ENCODE measurements around the gene TUBA4B. TPM values are rescaled to one million over a fixed set of nuclear protein-coding genes. Genes with fewer than 3 reads are reported as not detected.

TUBA4B gene
- total RNA-seq, 1 donor from 2014 or later, result 3.5 TPM

- H3K27me3 ChIP-seq (ENCODE audit: low read depth), result peaks cover 33% of the 10 kb centered on the region
- no peaks in the 10 kb centered on the region for H3K9me3 ChIP-seq
- no peak overlapping the region for H3K4me3 ChIP-seq
- H3K27ac ChIP-seq, result no peak overlapping the region
- TF ChIP-seq CTCF (IDR thresholded peaks at IDR 0.05), result peak; percentile 99
- no peaks in the 10 kb centered on the region for H3K36me3 ChIP-seq
- intact Hi-C loops (cut with DNase I), result no loop called here
- DNase-seq (peak; percentile 89), ATAC-seq (peak; percentile 80 to 84)
- H3K4me1 ChIP-seq, result peaks cover 20% of the 10 kb centered on the region
Observed at GRCh38 chr2:219298759-219299371, 45.8 kb downstream of the TUBA4B start.

DNA sequence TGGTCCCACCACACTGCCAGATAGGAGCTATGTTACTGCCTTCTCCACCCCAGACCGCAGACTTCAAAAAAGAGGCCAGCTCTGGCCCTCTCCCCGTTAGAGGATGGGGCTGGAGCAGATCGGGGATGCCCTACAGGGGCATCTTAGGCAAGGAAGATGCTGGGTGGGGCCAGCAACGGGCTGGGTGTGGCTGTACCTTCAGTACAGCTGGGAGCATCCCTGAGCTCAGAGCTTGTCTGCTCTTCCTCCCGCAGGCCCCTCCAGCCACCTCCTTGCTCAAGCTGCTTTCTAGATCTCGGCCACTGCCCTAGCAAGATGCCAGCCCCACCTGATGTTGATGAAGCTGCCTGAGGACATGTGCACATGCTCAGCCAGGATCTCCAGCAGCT is 46.3 kb downstream of the TUBA4B start:
- Histone ChIP-seq H3K4me3 (no peak overlapping the region), H3K27ac (no peak overlapping the region), H3K27me3 (ENCODE audit: low read depth) (peaks cover 34% of the 10 kb centered on the region), H3K9me3 (no peaks in the 10 kb centered on the region), H3K36me3 (no peaks in the 10 kb centered on the region), H3K4me1 (peaks cover 15% of the 10 kb centered on the region)
- DNase-seq (no peak), ATAC-seq (no peak)
- intact Hi-C loops (cut with DNase I), result no loop called here
- TF ChIP-seq CTCF (IDR thresholded peaks at IDR 0.05), result no peak

DNA sequence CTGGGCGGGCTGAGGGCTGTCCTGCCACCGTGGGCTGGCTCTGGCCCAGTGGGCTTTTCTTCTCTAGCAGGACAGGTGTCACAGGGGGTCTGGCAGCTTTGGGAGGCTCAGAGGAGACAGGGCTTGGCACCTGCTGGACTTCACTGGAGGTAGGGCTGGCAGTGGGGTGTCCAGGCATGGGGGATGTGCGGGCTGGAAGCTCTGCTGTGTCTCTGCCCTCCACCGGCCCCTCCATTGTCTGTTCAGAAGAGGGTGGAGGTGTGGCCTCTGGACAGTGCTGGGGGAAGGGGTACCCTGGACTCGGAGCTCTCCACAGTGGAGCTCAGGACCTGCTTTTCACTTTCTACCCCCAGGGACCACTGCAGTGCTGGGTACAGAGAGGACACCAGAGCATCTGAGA is 47.0 kb downstream of the TUBA4B start:
- DNase-seq (no peak), ATAC-seq (no peak)
- Histone ChIP-seq H3K27me3 (ENCODE audit: low read depth) (peaks cover 34% of the 10 kb centered on the region), H3K36me3 (no peaks in the 10 kb centered on the region), H3K4me3 (no peak overlapping the region), H3K9me3 (no peaks in the 10 kb centered on the region), H3K27ac (no peak overlapping the region), H3K4me1 (peaks cover 11% of the 10 kb centered on the region)
- TF ChIP-seq CTCF (IDR thresholded peaks at IDR 0.05), result no peak
- intact Hi-C loops (cut with DNase I), result no loop called here

GRCh38 chr2:219302412-219302968 is 49.4 kb downstream of the TUBA4B start:
- Histone ChIP-seq H3K27me3 (ENCODE audit: low read depth) (peaks cover 51% of the 10 kb centered on the region), H3K4me3 (no peak overlapping the region), H3K36me3 (no peaks in the 10 kb centered on the region), H3K9me3 (no peaks in the 10 kb centered on the region), H3K27ac (no peak overlapping the region), H3K4me1 (peaks cover 7% of the 10 kb centered on the region)
- TF ChIP-seq CTCF (IDR thresholded peaks at IDR 0.05), result no peak
- intact Hi-C loops (cut with DNase I), result no loop called here
- ATAC-seq, result no peak
- DNase-seq, result no peak

DNA sequence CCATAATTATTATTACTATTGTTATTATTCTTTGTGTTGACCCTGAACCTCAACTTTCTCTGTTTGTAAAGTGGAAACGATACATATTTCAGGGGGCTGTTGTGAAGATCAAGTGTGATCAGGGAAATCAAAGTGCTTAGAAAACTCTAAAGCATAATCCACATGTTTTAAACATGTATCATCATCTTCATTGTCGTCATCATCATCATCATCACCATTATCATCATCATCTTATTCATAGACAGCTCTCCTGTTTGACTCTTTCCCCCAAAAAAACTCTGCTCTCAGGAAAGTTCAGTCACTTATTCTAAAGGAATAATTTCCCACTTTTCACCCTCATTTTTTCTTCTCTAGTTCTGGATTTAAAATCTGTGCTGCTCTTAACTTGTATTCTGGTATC is 51.2 kb downstream of the TUBA4B start:
- intact Hi-C loops (cut with DNase I), result no loop called here
- no peaks in the 10 kb centered on the region for H3K4me1 ChIP-seq
- H3K27ac ChIP-seq, result no peak overlapping the region
- ATAC-seq, result no peak
- H3K9me3 ChIP-seq, result no peaks in the 10 kb centered on the region
- no peak overlapping the region for H3K4me3 ChIP-seq
- no peak for DNase-seq
- H3K27me3 ChIP-seq (ENCODE audit: low read depth), result peaks cover 64% of the 10 kb centered on the region
- TF ChIP-seq CTCF (IDR thresholded peaks at IDR 0.05), result no peak
- H3K36me3 ChIP-seq, result no peaks in the 10 kb centered on the region
